IgD-negative memory B cell (primary cell): Measurements from ENCODE around the gene BCL6B. TPM values are rescaled to one million over a fixed set of nuclear protein-coding genes. Genes with fewer than 3 reads are reported as not detected.

Source experiments
- H3K27ac Mint-ChIP-seq, 3 donors: one replicate each; pipeline ENCODE4 v1.8.0; 2020 to 2022; ENCODE audit warnings: mild to moderate bottlenecking in 3 of 3, mixed read lengths in 3 of 3, moderate library complexity in 1 of 3
- H3K27me3 Mint-ChIP-seq: one replicate; pipeline ENCODE4 v1.8.0; 2021; ENCODE audit warnings: mixed read lengths
- H3K36me3 Mint-ChIP-seq: one replicate; pipeline ENCODE4 v1.8.0; 2020; ENCODE audit warnings: mild to moderate bottlenecking, mixed read lengths
- H3K4me1 Mint-ChIP-seq, 3 donors: one replicate each; pipeline ENCODE4 v1.8.0; 2020 to 2022; ENCODE audit warnings: mixed read lengths in 3 of 3, mild to moderate bottlenecking in 1 of 3
- H3K4me3 Mint-ChIP-seq, 4 donors: one replicate each; pipeline ENCODE4 v1.8.0; 2020 to 2022; ENCODE audit warnings: mild to moderate bottlenecking in 4 of 4, mixed read lengths in 4 of 4, moderate library complexity in 3 of 4
- H3K9me3 Mint-ChIP-seq, 3 donors: one replicate each; pipeline ENCODE4 v1.8.0; 2020 to 2021; ENCODE audit warnings: mixed read lengths in 3 of 3, mild to moderate bottlenecking in 1 of 3
- polyA plus RNA-seq: library from polyadenylated mRNA; unstranded; fragments of 300-500 nt; fragmentation: Illumina TruSeq; gene quantifications from one replicate; pipeline ENCODE4 v1.2.3, GENCODE V29; 2021

BCL6B gene
- polyA plus RNA-seq, 1 donor from 2014 or later: 0.33 TPM

DNA sequence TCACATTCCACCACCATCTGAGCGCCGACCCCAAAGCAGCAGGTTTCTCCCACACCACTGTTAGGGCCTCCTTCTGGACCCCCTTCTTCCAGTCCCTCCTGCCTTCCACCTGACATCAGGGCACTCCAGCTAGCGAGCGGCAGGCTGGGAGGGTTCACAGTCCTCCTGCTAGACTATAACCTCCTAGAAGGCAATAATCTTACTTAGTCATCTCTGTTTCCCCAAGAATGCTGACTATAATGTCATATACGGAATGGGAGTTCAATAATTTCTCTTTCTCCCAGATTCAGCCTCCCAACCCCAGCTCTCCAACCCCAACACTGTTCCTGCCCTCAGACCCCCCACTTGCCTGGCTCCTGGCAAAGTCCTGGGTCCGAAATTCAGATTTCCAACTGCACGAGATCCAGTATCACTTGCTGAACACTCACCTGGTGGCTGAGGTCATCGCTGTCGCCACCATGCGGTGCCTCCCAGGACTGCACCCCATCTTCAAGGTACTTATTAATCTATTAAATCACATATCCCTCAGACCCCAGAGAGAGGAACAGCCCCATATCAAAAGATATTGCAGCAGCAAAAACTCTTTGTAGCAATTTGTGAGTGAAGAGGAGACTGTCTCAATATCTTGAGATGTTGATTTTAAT, 21.4 kb upstream of the BCL6B start:
- Mint-ChIP-seq H3K4me1 (peaks cover 9 to 11% (median 10%) of the 10 kb centered on the region in 3 donors), H3K9me3 (no peaks in the 10 kb centered on the region), H3K27ac (peak overlapping the region in 1 of 3 donors; percentile 92), H3K4me3 (no peak overlapping the region), H3K36me3 (peaks cover 7% of the 10 kb centered on the region), H3K27me3 (no peaks in the 10 kb centered on the region)

DNA sequence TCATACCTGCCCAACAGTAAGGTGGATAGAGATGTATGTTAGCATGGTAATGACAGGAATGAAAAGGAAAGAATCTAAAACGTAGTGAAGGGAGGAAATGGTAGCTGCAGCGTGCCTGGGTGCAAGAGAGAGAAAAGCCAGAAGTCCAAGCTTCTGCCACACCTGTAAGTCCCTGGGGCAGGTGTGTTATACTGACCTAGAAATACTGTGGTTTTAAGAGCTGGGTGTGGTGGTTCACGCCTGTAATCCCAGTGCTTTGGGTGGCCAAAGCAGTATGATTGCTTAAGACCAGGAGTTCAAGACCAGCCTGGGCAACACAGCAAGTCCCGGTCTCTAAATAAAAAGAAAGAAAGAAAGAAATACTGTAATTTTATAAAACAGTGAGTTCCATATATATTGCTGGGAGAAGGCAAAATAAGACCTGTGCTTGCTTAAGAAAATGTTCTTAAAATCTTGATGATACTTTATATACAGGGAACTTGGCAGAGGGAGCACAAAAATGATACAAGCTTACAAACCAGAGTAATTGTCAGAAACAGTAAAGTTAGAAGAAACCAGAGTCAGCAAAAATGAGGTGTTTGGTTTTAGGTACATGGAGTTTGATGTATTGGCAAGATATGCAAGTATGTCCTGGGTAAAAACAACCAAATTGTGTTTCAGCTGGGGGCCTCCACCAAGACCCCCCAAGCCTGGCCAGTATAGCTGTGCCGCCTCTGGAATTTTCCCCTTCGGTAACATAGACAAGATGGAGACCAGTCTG, 20.4 kb upstream of the BCL6B start:
- H3K4me1 Mint-ChIP-seq: peaks cover 9 to 17% (median 10%) of the 10 kb centered on the region in 3 donors
- no peaks in the 10 kb centered on the region for H3K27me3 Mint-ChIP-seq
- peaks cover 1% of the 10 kb centered on the region for H3K36me3 Mint-ChIP-seq
- no peak overlapping the region for H3K4me3 Mint-ChIP-seq
- H3K9me3 Mint-ChIP-seq: no peaks in the 10 kb centered on the region
- no peak overlapping the region for H3K27ac Mint-ChIP-seq

DNA sequence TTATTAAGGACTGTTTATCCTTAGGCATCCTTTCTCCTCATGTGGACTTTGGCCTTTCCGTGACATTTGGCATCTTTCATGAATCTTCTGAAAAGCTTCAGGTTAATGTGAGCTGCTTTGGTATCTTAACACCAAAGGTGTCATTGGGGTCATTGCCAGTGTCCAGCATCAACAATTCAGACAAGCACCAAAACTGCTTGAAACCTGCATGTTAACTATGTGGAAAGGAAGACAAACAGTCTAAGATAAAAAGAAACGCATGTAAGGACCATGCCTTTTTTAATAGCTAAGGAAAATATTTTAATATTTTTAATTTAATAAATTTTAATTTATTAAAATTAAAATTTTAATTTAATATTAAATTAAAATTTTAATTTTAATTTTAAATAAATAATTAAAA, 19.1 kb upstream of the BCL6B start:
- Mint-ChIP-seq H3K27me3 (no peaks in the 10 kb centered on the region), H3K27ac (no peak overlapping the region), H3K36me3 (no peaks in the 10 kb centered on the region), H3K4me3 (no peak overlapping the region), H3K9me3 (no peaks in the 10 kb centered on the region), H3K4me1 (peaks cover 9 to 17% (median 10%) of the 10 kb centered on the region in 3 donors)

DNA sequence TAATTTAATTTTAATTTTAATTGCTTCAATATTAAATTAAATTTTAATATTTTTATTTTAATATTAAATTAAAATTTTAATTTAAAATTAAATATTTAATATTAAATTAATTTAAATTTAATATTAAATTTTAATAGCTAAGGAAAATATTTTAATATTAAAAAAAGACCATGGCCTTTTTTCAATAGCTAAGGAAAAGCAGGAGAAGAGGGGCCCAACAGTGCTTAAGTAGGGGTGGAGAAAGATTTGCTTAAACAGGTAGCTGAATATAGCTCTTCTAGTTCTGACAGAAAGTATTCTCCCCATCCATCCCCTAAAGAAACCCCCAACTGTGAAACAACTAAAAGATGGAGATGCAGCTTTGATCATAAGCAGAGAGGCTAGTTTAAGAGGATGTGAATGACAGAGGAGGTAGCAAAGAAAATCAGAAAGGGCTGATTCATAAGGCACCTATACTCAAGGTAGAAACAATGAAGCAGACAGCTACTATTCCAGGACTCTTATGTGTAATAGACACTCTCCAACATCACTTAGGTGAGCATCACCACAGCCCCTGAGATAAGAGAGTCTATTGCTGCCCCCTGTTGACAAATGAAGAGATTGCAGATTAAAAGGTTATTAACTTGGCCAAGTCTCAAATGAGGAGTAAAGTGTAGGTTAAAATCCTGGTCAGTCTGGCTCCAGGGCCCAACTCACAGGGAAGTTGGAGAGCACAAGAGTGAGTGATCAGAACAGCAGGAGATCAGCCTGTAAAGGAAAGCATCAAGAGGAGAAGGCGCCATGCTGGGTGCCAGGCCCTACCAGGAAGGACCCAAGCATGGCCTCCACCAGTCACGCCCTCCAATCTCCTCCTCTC, 18.2 kb upstream of the BCL6B start:
- Mint-ChIP-seq H3K27me3 (no peaks in the 10 kb centered on the region), H3K36me3 (no peaks in the 10 kb centered on the region), H3K4me1 (peaks cover 9 to 22% (median 10%) of the 10 kb centered on the region in 3 donors), H3K4me3 (peak overlapping the region in 1 of 4 donors; percentile 0), H3K27ac (peak overlapping the region in 2 of 3 donors; percentile 6 to 7), H3K9me3 (no peaks in the 10 kb centered on the region)

DNA sequence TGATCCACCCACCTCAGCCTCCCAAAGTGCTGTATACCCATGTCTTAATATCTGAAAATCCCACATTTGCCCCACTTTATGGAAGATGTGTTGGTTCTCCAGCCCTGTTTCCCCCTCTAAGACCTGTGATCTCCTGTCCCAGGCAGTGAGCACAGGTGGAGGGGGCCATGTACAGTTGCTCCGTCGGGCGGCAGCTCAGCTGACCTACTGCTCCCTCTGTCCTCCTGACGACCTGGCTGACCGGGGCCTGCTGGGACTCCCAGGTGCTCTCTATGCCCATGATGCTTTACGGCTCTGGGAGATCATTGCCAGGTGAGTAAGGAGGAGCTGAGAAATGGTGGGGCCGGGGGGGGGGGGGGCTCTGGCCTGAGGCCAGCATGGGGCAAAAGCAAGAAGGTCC, 17.1 kb upstream of the BCL6B start:
- Mint-ChIP-seq H3K36me3 (no peaks in the 10 kb centered on the region), H3K4me3 (no peak overlapping the region), H3K4me1 (peaks cover 14 to 31% (median 15%) of the 10 kb centered on the region in 3 donors)

DNA sequence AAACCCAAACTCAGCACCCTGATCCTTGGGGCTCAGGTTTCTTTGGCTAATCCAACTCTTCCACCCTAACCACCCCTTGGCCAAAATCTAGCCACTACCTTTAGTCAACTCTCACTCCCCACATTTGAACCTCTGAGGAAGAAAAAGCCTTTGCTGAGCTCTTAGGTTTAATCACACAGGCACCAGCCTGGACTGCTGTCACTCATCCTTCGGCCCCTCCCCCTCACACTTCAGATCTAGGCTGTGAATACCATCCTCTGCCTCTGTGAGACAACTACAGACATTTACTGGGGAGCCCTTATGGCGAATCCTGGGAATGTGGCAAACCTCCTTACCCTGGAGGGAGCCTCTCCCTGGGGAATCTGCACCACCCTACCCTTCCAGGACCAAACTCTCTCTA, 15.7 kb upstream of the BCL6B start:
- no peaks in the 10 kb centered on the region for H3K36me3 Mint-ChIP-seq
- no peaks in the 10 kb centered on the region for H3K27me3 Mint-ChIP-seq
- peak overlapping the region in 1 of 3 donors; percentile 17 for H3K27ac Mint-ChIP-seq
- peaks cover 16 to 37% (median 19%) of the 10 kb centered on the region in 3 donors for H3K4me1 Mint-ChIP-seq
- peak overlapping the region in 1 of 4 donors; percentile 5 for H3K4me3 Mint-ChIP-seq
- no peaks in the 10 kb centered on the region for H3K9me3 Mint-ChIP-seq

More for the DNA sequence above, 17.1 kb upstream of the BCL6B start:
- H3K27ac Mint-ChIP-seq: no peak overlapping the region
- no peaks in the 10 kb centered on the region for H3K9me3 Mint-ChIP-seq
- H3K27me3 Mint-ChIP-seq: no peaks in the 10 kb centered on the region

DNA sequence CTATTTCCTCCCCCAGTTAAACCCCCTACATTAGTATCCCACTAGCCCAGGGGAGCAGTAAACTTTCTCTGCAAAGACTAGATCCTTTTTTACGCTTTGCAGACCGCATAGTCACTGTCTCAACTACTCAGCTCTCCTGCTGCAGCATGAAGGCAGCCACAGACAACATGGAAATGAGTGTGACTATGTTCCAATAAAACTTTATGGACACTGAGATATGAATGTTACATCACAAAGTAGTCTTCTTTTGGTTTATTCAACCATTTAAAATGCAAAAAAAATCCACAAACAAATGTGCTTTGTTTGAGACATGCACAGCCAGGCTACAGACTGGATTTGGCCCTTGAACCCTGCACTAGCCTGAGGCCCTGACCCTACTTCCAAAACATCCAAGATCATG, 12.3 kb upstream of the BCL6B start:
- no peaks in the 10 kb centered on the region for H3K27me3 Mint-ChIP-seq
- no peaks in the 10 kb centered on the region for H3K36me3 Mint-ChIP-seq
- H3K9me3 Mint-ChIP-seq: no peaks in the 10 kb centered on the region
- H3K4me3 Mint-ChIP-seq: peak overlapping the region; percentile 54 to 98 (median 81)
- peaks cover 19 to 37% (median 19%) of the 10 kb centered on the region in 3 donors for H3K4me1 Mint-ChIP-seq
- H3K27ac Mint-ChIP-seq: peak overlapping the region; percentile 47 to 70 (median 67)

DNA sequence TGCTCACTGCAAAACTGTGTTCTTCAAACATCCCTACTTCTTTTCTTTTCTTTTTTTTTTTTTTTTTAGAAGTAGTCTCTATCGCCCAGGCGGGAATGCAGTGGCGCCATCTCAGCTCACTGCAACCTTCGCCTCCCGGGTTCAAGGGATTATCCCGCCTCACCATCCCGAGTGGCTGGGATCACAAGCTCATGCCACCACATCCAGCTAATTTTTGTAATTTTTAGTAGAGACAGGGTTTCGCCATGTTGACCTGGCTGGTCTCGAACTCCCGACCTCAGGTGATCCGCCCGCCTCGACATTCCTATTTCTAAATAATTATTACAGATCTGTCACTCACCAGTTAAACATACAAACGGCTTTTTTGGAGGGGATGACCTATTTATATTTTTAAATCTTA, 11.4 kb upstream of the BCL6B start:
- peaks cover 20 to 42% (median 25%) of the 10 kb centered on the region in 3 donors for H3K4me1 Mint-ChIP-seq
- H3K36me3 Mint-ChIP-seq: no peaks in the 10 kb centered on the region
- H3K27me3 Mint-ChIP-seq: no peaks in the 10 kb centered on the region
- peak overlapping the region; percentile 91 to 100 (median 98) for H3K4me3 Mint-ChIP-seq
- H3K9me3 Mint-ChIP-seq: no peaks in the 10 kb centered on the region
- H3K27ac Mint-ChIP-seq: peak overlapping the region in 2 of 3 donors; percentile 96 to 100

DNA sequence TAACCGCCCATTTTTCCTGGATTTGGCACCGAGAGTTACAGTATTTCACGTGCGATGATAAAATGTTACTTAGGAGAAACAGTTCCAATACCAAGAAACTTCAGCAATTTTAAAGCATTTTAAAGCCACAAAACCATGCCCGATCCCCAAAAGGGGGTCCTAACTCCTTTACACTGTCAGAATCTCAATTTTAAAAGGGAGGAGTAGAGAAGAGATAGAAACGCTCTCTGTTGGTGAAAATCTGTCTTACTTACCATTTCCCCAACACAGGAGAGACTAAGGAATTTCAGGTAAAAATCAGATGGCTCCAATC, 11.0 kb upstream of the BCL6B start:
- Mint-ChIP-seq H3K27me3 (no peaks in the 10 kb centered on the region), H3K9me3 (no peaks in the 10 kb centered on the region), H3K36me3 (no peaks in the 10 kb centered on the region), H3K27ac (peak overlapping the region; percentile 96 to 100 (median 100)), H3K4me1 (peaks cover 20 to 41% (median 25%) of the 10 kb centered on the region in 3 donors), H3K4me3 (peak overlapping the region; percentile 91 to 100 (median 98))

DNA sequence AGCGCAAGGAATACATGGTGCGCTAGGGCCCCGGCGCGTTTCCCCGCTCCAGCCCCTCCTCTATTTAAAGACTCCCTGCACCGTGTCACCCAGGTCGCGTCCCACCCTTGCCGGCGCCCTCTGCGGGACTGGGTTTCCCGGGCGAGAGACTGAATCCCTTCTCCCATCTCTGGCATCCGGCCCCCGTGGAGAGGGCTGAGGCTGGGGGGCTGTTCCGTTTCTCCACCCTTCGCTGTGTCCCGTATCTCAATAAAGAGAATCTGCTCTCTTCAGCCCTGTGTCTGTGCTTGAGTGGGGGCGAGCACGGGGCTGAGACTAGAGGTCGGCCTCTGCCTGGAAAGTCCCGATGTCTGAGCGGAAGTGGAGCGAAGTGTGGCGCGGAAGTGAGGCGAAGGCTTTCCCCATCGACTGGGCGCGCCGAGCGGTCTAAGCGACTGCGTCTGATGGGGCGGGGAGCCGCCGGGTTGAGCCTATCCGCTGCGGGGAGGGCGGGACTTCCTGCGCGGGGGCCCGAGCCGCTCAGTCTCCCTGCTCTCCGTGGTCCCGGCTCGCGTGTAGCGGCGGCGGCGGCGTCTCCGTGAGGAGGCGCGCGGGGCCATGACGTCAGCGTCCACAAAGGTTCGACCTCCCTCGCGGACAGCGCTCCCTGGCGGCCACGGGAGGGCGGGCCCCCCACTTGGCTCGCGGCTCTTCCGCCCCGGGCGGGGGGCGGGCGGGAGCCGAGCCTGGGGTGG, 8.4 kb upstream of the BCL6B start:
- Mint-ChIP-seq H3K27me3 (no peaks in the 10 kb centered on the region), H3K4me1 (peaks cover 20 to 34% (median 25%) of the 10 kb centered on the region in 3 donors), H3K4me3 (peak overlapping the region; percentile 91 to 100 (median 98)), H3K36me3 (peaks cover 2% of the 10 kb centered on the region), H3K9me3 (no peaks in the 10 kb centered on the region), H3K27ac (peak overlapping the region; percentile 96 to 100 (median 100))

DNA sequence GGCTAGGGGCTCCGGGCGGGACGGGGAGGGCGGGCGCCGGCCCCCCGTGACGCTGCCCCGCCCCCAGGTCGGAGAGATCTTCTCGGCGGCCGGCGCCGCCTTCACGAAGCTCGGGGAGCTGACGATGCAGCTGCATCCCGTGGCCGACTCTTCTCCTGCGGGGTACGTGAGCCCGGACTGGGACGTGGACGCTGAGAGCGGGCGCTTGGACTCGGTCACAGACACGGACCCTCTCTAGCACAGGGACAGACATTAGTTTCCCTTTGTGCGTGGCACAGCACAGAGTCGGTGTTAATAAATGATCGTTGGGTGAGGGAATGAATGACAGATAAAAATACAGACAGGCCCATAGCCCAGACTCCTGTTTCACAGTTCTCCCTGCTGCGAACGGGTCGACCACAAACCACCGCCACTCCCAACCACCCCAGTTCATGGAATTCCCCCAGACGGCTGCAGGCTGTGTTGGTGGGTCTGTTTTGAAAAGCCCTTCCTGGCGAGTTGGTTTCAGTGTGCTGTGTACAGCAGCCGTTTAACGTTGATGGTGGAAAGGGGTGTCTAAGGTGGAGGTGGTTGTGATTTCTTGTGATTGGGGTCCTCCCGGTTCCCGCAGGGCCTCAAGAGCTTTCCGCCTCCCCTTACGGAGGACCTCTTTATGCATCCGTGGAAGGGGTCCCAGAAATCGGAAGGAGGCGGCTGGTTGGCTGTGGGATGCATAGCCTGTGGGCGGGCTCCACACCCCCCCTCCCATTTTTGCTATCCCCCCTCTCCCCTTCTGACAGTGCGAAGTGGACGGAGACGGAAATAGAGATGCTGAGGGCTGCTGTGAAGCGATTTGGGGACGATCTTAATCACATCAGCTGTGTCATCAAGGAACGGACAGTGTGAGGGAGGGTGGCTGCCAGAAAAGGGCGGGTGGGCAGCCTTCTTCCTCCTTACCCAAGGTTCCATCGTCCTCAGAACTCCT, 7.6 kb upstream of the BCL6B start:
- Mint-ChIP-seq H3K4me1 (peaks cover 21 to 28% (median 24%) of the 10 kb centered on the region in 3 donors), H3K9me3 (no peaks in the 10 kb centered on the region), H3K4me3 (peak overlapping the region; percentile 88 to 95 (median 91)), H3K27me3 (no peaks in the 10 kb centered on the region), H3K27ac (peak overlapping the region; percentile 96 to 100 (median 98)), H3K36me3 (peaks cover 2% of the 10 kb centered on the region)

DNA sequence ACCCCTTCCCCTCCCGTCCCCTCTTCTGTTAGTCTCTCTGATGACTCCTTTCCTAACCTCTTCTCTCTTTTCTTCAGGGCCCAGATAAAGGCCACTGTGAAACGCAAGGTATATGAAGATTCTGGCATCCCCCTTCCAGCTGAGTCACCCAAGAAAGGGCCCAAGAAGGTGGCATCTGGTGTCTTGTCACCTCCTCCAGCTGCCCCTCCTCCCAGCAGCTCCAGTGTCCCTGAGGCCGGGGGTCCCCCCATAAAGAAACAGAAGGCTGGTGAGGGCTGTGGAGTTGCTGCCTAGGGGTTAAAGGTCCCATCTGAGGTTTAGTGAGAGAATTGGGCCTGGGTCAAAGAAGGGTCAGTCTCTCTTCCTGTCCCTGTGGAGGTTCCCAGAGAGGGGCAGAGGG, 6.4 kb upstream of the BCL6B start:
- H3K36me3 Mint-ChIP-seq: peaks cover 2% of the 10 kb centered on the region
- peak overlapping the region; percentile 1 to 95 (median 86) for H3K4me3 Mint-ChIP-seq
- peaks cover 19 to 28% (median 25%) of the 10 kb centered on the region in 3 donors for H3K4me1 Mint-ChIP-seq
- H3K27me3 Mint-ChIP-seq: no peaks in the 10 kb centered on the region
- no peaks in the 10 kb centered on the region for H3K9me3 Mint-ChIP-seq
- peak overlapping the region in 2 of 3 donors; percentile 46 to 96 for H3K27ac Mint-ChIP-seq
